OCI-M2 (cell line): ENCODE data around the gene STK32C.

Experiments
- DNase-seq: peaks from one replicate; lab custom pipeline; 2025; ENCODE audit not compliant: unreplicated experiment; lab: John Stamatoyannopoulos, UW

STK32C gene

GRCh38 chr10:132189016-132189415 lies 118.7 kb downstream of the STK32C start:
- no peak for DNase-seq

DNA sequence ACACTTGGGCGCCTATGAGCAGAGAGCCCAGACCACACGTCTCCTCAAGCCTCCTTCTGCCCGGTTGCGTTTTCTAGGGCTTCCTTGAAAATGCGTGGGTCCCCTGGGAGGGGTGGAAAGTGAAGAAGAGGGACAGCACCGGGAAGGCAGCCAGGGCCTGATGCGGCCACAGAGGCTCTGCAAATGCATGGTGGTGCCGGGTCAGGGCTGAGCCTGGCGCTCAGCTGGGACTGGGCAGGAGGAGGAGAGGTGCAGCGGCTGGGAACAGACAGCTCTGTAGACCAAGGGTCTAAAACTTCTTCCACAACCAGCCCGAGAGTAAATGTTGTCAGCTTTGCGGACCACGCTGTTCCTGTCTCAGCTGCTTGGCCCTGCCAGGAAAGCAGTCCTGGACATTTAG lies 119.4 kb downstream of the STK32C start:
- DNase-seq: no peak

DNA sequence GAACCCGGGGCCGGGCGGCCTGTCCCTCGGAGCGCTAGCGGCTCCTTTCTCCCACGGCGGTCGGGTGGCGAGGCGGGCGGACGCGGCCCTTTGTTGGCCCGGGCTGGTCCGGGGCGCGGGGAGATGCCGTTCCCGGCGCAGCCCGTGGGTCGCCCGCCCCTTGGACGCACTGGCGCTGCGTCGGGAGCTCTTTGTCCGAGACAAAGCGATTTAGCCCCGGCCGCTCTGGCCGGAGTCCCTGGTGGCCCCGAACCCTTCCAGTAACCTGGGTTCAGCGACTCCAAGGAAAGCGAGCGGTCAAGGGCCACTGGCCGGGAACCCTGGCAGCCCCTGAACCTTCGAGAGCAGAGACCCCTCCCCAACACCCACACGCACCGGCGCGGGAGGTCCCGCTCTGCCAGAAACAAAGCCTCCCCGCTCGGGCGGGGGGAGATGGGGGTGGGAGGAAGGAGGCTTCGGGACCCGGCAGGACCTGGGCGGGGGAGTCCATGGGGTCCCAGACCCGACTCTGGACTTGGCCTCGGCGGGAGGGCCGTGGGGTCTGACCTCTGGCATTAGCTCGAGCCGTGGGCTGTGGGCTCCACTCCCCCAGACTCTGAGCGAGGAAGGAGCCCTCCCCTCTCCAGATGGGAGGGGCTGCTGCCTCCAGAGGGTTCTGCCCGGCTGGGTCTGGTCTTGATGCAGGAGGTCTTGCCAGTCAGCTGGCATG lies 120.2 kb downstream of the STK32C start:
- no peak for DNase-seq

DNA sequence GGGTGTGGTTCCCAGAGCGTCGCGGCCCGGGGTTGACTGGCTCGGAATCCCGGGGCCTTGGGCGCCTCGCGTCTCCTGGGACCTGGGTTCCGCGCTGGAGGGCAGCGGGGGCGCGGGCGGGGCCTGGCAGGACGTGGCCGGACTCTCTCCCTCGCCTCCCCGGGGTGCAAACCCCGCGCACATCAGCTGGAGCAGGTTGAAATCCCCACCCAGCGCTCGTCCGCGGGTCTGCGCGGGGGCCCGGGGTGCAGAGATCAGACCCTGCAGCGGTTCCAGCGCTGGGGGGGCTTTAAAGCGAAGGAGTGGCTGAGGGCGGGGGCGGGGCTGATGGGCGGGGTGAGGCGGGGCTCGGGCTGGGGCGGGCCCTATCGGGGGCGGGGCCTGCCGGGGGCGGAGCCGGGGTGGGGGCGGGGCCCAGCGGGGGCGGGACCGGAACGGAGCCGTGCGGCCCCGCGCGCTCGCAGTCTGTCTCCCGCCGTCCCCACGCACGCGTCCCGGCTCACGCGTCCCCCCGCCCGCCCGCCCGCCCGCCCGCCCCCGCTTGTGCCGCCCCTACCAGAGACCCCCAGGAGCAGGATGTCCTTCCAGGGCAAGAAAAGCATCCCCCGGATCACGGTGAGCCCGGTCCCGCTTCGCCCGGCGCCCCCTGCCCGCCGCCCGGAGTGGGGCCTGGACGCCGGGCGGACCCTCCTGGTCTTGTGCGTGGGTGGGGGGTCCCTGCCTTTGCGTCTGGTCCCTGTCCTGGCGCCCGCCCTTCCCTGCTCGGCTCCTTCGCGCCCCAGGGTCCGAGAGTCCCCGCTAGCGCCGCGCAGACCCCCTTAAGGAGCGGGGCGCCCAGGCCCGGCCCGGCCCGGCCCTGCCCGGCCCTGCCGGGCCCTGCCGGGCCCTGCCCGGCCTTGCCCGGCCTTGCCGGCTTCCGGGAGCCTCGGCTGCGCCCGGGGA lies 121.0 kb downstream of the STK32C start, which contains the start of gene DPYSL4:
TSS of gene DPYSL4 (plus strand) at position 461 of the 942 bp plus-strand sequence. CDS start at position 577, 116 bp downstream.
- no peak for DNase-seq

DNA sequence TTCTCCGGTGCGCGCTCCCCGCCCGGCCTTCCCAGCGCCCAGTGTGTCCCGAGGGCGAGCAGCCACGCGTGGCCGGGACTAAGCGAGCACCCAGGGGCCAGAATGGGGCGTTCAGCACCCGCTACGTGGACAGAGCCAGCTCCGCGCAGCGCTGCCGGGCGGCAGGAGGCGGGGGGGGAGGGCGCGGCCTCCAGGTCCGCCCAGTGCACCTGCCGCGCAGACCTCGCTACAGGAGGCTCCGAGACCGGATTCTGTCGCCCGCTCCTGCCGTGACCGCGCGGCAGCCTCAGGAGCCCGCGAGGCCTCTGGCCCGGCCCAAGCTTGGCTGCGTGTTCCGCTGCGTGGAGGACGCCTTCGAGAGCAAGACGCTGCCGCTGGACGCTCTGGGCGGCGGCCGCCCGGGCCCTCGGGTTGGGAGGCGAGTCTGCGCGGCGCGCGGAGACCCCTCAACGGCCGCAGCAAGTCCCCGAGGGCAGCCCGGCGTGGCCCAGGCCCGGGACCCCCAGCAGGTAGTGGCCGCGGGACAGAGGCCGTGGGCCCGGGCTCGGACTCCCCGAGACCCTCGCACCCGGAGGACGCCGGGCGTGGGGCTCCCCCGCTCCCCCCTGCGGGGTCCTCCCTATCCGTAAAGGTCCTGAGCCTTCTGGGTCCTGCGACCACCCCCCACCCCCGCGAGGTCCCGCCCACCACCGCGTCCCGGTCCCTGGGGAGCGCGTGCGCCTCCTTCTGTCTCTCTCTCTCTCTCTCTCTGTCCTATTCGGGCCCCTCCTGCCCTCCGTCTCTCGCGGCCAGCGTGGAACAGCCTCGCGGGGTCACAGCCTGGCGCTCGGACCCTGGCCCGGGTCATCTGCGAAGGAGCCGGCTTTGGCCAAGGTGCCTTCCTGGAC lies 121.9 kb downstream of the STK32C start:
- DNase-seq: no peak

GRCh38 chr10:132184816-132185593 lies 122.7 kb downstream of the STK32C start:
- DNase-seq: no peak

- DNase-seq: no peak
These were observed 124.7 kb downstream of the STK32C start for GRCh38 chr10:132183046-132183445.

- no peak for DNase-seq
These were observed 125.2 kb downstream of the STK32C start for GRCh38 chr10:132182591-132182990.

- no peak for DNase-seq
These were observed 125.9 kb downstream of the STK32C start for GRCh38 chr10:132181691-132182425.

DNA sequence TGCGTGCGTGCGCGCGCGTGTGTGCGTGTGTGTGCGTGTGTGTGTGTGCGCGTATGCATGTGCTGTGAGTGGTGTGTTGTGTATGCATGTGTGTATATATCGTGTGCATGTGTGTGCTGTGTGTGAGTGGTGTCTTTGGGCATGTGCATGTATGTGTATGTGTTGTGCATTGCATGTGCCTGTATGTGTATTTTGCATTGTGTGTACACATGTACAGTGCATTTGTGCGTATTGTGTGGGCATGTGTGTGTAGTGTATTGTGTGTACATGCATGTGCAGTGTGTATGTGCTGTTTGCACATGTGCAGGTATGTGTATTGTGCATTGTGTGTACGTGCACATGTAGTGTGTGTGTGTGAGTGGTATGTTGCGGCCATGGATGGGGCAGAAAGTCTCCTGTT lies 127.0 kb downstream of the STK32C start:
- no peak for DNase-seq

DNA sequence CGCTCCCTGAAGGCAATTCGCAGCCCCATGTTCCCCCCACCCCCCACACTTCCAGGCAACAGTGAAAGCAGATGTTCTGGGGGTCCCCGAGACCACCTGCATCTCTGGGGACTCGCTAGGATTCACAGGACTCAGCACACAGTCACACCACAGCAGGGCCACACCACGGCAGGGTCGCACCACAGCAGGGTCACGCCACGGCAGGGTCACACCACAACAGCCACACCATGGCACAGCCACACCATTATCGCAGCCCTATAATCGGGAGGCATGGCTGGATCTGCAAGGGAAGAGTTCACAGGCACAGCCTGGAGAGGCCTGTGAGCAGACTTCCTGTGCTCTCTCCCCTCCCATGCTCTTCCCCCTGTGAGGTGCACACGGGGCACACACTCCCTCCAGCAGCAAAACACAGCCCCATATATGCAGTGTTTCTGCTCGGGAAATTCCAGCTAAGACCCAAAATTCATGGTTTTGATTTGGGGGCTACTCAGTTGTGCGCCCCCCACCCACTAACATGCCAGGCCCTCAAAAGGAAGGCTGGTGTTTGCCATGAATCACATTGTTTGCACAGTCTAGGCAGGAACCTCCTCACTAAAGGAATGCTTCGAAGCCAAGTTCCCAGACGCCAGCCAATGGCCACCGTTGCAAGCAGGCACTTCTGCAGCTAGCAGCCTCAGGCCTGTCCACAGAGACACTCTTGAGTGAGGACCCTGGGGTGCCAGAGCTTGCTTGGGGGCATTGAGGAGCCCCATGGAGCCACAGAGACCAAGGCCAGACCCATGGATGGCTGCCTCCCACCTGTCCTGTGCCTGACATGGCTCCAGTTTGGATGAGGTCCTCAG lies 128.0 kb downstream of the STK32C start:
- DNase-seq: no peak

DNA sequence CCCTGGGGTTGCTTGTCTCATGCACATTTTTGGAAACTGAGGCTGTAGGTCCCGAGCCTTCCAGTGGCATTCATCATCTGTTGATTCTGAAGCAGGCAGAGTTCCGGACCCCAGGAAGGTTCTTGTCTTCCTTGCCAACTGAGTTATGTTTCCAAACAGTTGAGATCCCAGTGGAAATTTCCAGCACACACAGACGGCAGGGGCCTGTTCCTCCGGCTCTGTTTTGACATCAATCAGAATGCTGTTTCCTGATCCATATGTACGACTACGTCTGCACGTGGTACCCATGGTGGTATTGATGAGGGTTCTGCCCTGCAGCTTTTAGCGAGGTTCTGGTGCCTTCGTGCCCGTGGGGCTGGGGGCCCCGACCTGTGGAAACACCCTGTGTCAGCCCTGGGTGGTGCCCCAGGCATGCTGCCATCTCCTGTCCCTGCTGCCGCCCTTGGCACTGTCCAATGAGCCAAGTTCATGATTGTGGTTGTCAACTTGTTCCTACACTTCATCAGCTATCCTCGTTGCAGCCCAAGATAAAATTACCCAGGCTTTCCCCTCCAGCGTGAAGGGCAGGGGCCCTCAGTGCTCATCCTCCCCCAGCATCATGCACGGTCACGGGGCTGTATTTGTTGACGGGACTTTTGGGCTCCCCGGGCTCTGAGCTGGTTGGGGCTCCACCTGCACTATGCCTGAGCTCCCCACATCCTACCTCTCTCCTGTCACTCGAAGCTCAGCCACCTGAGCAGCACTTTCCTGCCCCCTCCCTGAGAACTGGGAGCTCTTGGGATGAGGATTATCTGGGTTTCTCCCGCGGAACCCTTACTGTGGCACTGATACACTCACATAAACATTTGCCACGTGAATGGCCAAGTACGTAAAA lies 128.8 kb downstream of the STK32C start:
- no peak for DNase-seq

DNA sequence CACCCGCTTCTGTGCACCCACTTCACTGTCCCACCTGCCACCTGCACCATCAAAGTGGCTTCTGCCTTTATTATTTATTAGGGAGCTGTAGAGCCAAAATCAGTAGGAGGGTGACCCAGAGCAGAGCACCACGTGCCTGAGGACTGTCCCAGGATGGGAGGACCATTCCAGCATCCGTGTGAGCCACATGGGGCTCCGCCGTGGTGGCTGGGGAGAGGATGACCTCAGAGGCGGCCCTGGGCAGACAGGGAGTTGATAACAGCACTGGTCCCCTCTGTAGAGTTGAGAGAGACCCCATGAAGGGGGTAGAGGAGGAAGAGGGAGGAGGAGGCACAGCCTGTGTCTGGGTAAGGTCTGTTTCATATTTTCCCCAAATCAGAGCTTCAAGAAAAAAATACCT lies 129.7 kb downstream of the STK32C start:
- DNase-seq: no peak

GRCh38 chr10:132176623-132177500 lies 130.9 kb downstream of the STK32C start:
- no peak for DNase-seq

GRCh38 chr10:132175907-132176581 lies 131.7 kb downstream of the STK32C start:
- no peak for DNase-seq

GRCh38 chr10:132175408-132175807 lies 132.3 kb downstream of the STK32C start:
- DNase-seq: no peak
